ENCODE measurements around the gene CHST5.
"Not testable (repeated sequence)": the region's sequence is repeated elsewhere in the genome, so short reads cannot be mapped to it uniquely, and the experiment has no call there.

CHST5 gene

GRCh38 chr16:75548456-75548855 lies 12.5 kb upstream of the CHST5 start:
- not testable (repeated sequence) for DNase-seq

GRCh38 chr16:75546293-75546692 lies 10.4 kb upstream of the CHST5 start:
- DNase-seq = no peak

- DNase-seq = not testable (repeated sequence)
These were observed 10.0 kb upstream of the CHST5 start for GRCh38 chr16:75545879-75546278.

GRCh38 chr16:75542462-75542861 lies 6.6 kb upstream of the CHST5 start:
- DNase-seq = not testable (repeated sequence)

GRCh38 chr16:75541236-75541635 lies 5.3 kb upstream of the CHST5 start:
- no peak for DNase-seq

GRCh38 chr16:75538882-75539565 lies 3.1 kb upstream of the CHST5 start:
- DNase-seq = not testable (repeated sequence)

GRCh38 chr16:75537776-75538175 lies 1.9 kb upstream of the CHST5 start:
- DNase-seq = no peak

GRCh38 chr16:75535211-75535843 lies 581 bp downstream of the CHST5 start:
- no peak for DNase-seq

- no peak for DNase-seq
These were observed 1.2 kb downstream of the CHST5 start for GRCh38 chr16:75534560-75535205.

GRCh38 chr16:75532791-75533190 lies 3.1 kb downstream of the CHST5 start:
- DNase-seq = no peak

- no peak for DNase-seq
These were observed 3.7 kb downstream of the CHST5 start for GRCh38 chr16:75532142-75532765.

GRCh38 chr16:75529959-75530358 lies 5.9 kb downstream of the CHST5 start:
- no peak for DNase-seq

GRCh38 chr16:75529056-75529905 lies 6.6 kb downstream of the CHST5 start:
- no peak for DNase-seq

GRCh38 chr16:75527825-75528299 lies 8.0 kb downstream of the CHST5 start:
- no peak for DNase-seq

GRCh38 chr16:75526032-75526790 lies 9.7 kb downstream of the CHST5 start:
- DNase-seq = no peak

GRCh38 chr16:75519175-75519574 lies 16.7 kb downstream of the CHST5 start:
- DNase-seq = no peak

- DNase-seq = peak; percentile 52 to 65
These were observed 19.5 kb downstream of the CHST5 start for GRCh38 chr16:75516189-75516966.

GRCh38 chr16:75514296-75514695 lies 21.6 kb downstream of the CHST5 start:
- DNase-seq = no peak

GRCh38 chr16:75506574-75506973 lies 29.3 kb downstream of the CHST5 start:
- no peak for DNase-seq

GRCh38 chr16:75506107-75506506 lies 29.8 kb downstream of the CHST5 start:
- DNase-seq = no peak

- DNase-seq = no peak
These were observed 32.1 kb downstream of the CHST5 start for GRCh38 chr16:75503801-75504200.
